Stomach smooth muscle (tissue), 2 donors: ENCODE data around the gene ZNF804A.

Source experiments
- H3K27ac ChIP-seq: one replicate; pipeline ENCODE4 v1.7.0; 2013; ENCODE audit warnings: mild to moderate bottlenecking, low read length, inconsistent platforms
- H3K27me3 ChIP-seq, 2 donors: one replicate each; pipeline ENCODE4 v1.7.0; 2013; ENCODE audit warnings: low read length in 2 of 2; ENCODE audit not compliant: insufficient read depth in 2 of 2, control insufficient read depth in 1 of 2
- H3K36me3 ChIP-seq, 2 donors: one replicate each; pipeline ENCODE4 v1.7.0; 2013; ENCODE audit warnings: low read length in 2 of 2; ENCODE audit not compliant: control insufficient read depth in 2 of 2, insufficient read depth in 2 of 2
- H3K4me1 ChIP-seq: one replicate; pipeline ENCODE4 v1.7.0; 2013; ENCODE audit warnings: low read length; ENCODE audit not compliant: control insufficient read depth, insufficient read depth
- H3K4me3 ChIP-seq, 2 donors: one replicate each; pipeline ENCODE4 v1.7.0; 2013; ENCODE audit warnings: low read length in 2 of 2
- H3K9ac ChIP-seq, 2 donors: one replicate each; pipeline ENCODE4 v1.7.0; 2013; ENCODE audit warnings: low read length in 2 of 2, mild to moderate bottlenecking in 1 of 2
- H3K9me3 ChIP-seq, 2 donors: one replicate each; pipeline ENCODE4 v1.7.0; 2013; ENCODE audit warnings: low read length in 2 of 2; ENCODE audit not compliant: control insufficient read depth in 2 of 2
- donor health status: healthy.
- donor health status: Pancreatic carcinoma.

ZNF804A gene

DNA sequence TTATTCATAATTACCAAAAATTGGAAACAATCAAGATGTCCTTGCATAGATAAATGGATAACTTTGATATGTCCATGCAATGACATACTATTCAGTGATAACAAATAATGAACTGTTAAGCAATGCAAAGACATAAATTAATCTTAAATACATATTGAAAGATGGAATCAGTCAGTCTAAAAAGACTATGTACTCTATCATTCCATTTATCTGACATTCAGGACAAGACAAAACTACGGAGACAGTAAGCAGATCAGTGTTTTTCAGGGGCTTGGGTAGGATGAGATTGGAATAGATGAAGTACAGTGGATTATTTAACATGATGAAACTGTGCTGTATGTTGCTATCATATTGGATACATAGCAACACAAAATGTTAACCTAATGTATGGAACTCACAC, 21.3 kb upstream of the ZNF804A start:
- Histone ChIP-seq H3K4me3 (no peak overlapping the region), H3K4me1 (no peaks in the 10 kb centered on the region), H3K9ac (no peak overlapping the region), H3K9me3 (no peaks in the 10 kb centered on the region), H3K36me3 (no peaks in the 10 kb centered on the region), H3K27me3 (no peaks in the 10 kb centered on the region), H3K27ac (no peak overlapping the region)

DNA sequence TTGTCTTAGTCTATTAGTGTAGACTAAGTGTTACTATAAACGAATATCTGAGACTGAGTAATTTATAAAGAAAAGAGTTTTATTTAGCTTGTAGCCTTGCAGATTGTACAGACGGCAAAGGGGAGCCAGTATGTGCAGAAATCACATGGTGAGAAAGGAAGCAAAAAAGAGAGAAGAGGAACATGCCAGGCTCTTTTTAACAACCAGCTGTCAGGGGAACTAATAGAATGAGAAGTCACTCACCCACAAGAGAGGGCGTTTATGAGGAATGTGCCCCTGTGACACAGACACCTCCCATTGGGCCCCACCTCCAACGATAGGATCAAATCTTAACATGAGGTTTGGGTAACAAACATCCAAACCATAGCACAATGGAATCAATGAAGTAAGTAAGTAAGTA, 20.6 kb upstream of the ZNF804A start:
- H3K27ac ChIP-seq, result no peak overlapping the region
- no peaks in the 10 kb centered on the region for H3K27me3 ChIP-seq
- no peak overlapping the region for H3K4me3 ChIP-seq
- no peaks in the 10 kb centered on the region for H3K4me1 ChIP-seq
- no peak overlapping the region for H3K9ac ChIP-seq
- H3K36me3 ChIP-seq, result no peaks in the 10 kb centered on the region
- H3K9me3 ChIP-seq, result no peaks in the 10 kb centered on the region

DNA sequence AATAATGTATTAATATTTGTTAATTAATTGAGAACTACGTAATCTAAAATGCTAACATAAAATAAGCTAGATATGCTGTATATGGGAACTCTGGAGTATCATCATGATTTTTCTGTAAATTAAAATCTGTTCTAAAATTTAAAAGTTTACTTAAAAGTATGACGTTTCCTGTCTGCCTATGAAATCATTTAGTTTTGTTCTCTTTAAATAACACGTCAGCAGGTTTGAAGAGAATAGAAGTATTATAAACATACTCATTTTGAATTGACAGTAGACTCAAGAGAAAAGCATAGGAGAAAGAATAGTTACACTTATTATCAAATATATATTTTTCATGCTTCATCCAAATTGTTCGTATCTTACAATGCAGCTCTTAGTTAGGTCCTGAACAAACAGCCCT, 19.1 kb upstream of the ZNF804A start:
- Histone ChIP-seq H3K36me3 (no peaks in the 10 kb centered on the region), H3K4me1 (no peaks in the 10 kb centered on the region), H3K9me3 (no peaks in the 10 kb centered on the region), H3K4me3 (no peak overlapping the region), H3K27me3 (no peaks in the 10 kb centered on the region), H3K27ac (no peak overlapping the region), H3K9ac (no peak overlapping the region)

DNA sequence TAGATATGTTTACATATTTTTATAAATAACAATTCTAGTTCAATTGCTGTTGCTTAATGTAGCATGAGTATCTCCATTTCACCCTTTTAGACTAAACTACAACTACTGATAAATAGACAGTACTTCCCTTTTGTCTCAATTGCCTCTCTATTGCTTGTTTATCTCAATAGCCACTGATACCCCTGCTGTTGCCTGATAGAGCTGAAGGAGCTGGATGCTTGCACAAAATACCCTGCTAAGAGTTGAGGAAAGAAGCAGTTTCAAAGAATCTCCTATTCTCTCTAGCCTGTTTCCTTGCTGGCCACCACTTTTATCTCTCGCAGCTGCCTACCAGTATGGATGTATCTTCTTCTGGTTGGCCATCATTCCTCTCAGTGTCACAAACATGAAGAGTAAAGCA, 16.9 kb upstream of the ZNF804A start:
- H3K27me3 ChIP-seq, result no peaks in the 10 kb centered on the region
- H3K36me3 ChIP-seq, result no peaks in the 10 kb centered on the region
- H3K9ac ChIP-seq, result no peak overlapping the region
- no peak overlapping the region for H3K4me3 ChIP-seq
- H3K27ac ChIP-seq, result no peak overlapping the region
- no peaks in the 10 kb centered on the region for H3K4me1 ChIP-seq
- H3K9me3 ChIP-seq, result no peaks in the 10 kb centered on the region

DNA sequence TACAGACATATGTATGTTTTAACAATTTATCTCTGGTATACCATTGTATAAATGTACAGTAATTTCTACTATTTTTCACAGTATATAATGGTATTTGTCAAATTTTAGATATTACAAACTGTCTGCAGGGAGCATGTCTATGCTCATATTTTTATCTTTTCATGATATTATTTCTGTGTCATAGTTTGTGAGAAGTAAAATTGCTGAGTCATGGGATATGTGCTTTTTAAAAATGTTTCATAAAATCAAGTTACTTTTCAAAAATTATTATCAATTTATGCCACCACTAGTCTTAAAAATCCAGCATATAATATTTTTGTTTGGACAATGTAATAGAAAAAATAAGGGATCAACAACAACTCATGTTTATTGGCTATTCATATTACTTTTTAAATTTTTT, 9.1 kb upstream of the ZNF804A start:
- Histone ChIP-seq H3K27me3 (no peaks in the 10 kb centered on the region), H3K4me1 (no peaks in the 10 kb centered on the region), H3K9me3 (no peaks in the 10 kb centered on the region), H3K27ac (no peak overlapping the region), H3K36me3 (no peaks in the 10 kb centered on the region), H3K9ac (no peak overlapping the region), H3K4me3 (no peak overlapping the region)

DNA sequence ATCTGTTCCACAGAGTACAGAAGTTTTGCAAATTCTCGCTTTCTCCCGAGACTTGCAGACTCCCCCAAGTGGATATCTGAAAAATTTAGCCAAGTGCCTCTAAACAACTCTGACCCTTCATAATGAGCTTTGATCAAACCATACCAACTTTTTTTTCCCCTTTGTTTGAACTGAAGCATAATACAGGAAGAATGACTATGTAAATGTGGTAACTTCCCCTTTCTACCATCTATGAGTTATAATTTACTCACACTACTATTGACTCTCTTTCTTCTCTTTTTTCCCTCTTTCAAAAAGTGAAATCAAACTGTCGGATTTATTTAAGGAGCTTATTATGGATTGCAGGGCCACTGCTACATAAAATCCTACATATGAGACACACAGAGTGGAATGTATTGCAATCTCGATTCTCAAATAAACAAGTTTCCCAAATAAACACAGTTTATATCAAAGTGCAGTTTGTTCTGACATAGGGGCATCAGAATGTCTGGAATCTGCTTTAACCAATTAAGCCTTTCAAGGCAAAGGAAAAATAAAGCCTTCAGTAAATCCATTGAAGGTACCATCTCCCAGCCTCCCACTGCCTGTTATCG, 1.4 kb upstream of the ZNF804A start:
- Histone ChIP-seq H3K9ac (peak overlapping the region in 1 of 2 donors; percentile 50), H3K4me3 (peak overlapping the region; percentile 73 to 80), H3K27me3 (no peaks in the 10 kb centered on the region), H3K9me3 (no peaks in the 10 kb centered on the region), H3K36me3 (no peaks in the 10 kb centered on the region), H3K27ac (no peak overlapping the region), H3K4me1 (peaks cover 11% of the 10 kb centered on the region)

DNA sequence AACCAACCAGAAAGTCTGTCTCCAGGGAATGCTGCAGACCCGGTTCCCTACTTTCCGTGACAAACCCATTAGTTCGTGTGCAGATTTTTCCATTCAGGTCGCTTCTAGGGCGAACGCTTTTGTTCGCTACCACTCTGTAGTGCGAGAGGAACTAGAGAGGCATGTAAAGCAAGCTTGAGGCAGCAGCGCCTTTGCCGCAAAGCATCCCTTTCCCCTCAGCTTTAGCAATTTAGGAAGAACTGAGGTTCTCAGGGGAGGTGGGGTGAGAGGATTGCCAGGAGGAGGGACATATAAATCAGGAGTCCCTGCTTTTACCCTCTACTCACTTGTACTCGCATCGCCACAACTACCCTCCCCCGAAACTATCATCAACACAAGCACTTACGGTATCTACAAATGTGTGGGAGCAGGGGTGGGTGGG, 748 bp upstream of the ZNF804A start:
- H3K9me3 ChIP-seq, result no peaks in the 10 kb centered on the region
- H3K9ac ChIP-seq, result peak overlapping the region; percentile 6 to 50
- no peak overlapping the region for H3K27ac ChIP-seq
- H3K27me3 ChIP-seq, result no peaks in the 10 kb centered on the region
- H3K4me1 ChIP-seq, result peaks cover 11% of the 10 kb centered on the region
- no peaks in the 10 kb centered on the region for H3K36me3 ChIP-seq
- H3K4me3 ChIP-seq, result peak overlapping the region; percentile 73 to 80

DNA sequence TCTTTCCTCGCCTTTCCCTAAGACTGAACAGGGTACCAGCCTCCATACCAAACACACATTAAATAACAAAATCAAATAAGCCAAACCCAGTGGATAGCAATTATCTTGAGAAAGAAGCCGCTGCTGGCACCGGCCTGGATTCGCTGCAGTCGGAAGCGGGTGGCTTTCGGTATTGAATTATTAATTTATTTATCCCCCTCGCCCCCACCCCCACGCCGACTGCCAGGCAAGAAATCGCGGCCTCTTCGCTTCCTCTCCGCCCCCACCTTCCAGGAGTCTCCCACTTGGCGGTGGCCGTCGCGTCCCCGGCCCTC, 370 bp upstream of the ZNF804A start:
- Histone ChIP-seq H3K27ac (no peak overlapping the region), H3K4me1 (peaks cover 11% of the 10 kb centered on the region), H3K4me3 (peak overlapping the region; percentile 73 to 80), H3K9me3 (no peaks in the 10 kb centered on the region), H3K27me3 (no peaks in the 10 kb centered on the region), H3K9ac (peak overlapping the region in 1 of 2 donors; percentile 50), H3K36me3 (no peaks in the 10 kb centered on the region)

DNA sequence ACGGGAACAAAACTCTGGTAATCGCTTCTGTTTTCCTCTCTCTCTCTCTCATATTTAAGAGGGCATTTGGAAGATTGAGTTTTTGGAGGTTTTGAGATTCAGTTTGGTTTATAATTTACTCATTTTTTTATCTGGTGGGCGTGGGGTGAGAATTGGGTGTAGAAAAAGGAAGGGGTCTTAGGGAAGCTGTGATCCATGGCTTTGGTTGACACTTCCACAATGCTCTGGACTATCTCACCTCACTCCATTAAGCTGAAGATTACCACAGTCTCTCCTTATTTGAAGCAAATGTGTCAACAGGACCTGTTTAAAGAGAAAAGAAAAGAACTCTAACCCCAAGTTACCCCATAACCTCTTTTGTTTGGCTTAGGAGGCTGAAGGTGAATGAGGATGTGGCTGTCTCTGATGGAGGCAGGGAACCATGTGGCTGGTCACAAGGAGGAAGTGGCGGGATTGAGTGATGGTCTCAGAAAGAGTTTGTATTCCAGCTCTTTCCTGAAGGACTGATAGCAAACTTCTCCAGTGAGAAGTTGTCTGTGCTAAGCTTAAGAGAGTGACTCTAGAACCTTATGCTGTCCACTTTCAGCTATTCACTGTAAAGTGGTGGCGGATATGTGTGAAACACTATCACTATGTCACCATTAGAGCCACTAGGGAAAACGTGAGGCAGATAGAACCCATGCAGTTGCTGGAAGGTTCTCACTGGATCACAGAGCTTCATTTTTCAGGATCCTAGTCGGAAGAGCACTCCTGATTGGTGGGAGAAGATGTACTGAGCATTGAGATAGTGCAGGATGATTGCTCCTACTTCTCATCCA, 934 bp downstream of the ZNF804A start:
- Histone ChIP-seq H3K9me3 (no peaks in the 10 kb centered on the region), H3K27ac (no peak overlapping the region), H3K36me3 (no peaks in the 10 kb centered on the region), H3K4me1 (peaks cover 11% of the 10 kb centered on the region), H3K4me3 (peak overlapping the region; percentile 73 to 74), H3K27me3 (no peaks in the 10 kb centered on the region), H3K9ac (peak overlapping the region in 1 of 2 donors; percentile 52)

DNA sequence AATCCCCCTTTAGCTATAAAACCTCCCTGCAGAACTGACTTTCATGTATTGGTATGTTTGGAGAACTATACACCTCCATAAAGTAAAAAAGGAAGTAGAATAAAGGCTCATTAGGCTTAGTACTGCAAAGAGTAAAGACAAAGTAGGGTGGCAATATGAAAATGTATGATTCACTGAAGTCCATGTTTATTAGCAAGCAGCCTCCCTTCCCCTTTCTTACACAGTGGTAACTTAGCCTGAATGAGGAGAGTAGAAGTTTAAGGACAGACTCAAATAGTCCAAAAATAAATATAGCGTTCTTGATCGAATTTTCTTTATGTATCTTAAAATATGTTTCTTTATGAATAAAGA, 1.5 kb downstream of the ZNF804A start:
- Histone ChIP-seq H3K4me1 (peaks cover 11% of the 10 kb centered on the region), H3K27me3 (no peaks in the 10 kb centered on the region), H3K36me3 (no peaks in the 10 kb centered on the region), H3K9ac (no peak overlapping the region), H3K27ac (no peak overlapping the region), H3K4me3 (peak overlapping the region in 1 of 2 donors; percentile 74), H3K9me3 (no peaks in the 10 kb centered on the region)

DNA sequence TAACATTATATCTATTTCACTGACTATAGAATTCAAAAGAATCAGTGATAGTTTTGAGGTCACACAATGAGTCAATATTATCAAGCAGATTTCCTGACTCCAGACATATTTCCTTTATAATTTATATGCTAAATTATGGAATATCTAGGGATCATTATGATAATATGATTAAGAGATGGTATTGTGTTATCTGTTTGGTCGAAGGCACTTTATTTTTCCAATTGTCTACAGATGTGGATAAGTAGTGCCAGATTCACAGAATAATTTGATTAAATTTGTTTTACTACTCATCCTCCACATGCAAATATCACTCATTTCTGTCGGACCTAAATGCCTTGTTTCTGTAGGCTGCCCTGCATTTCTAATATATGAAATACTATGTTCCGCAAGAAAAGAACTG, 4.4 kb downstream of the ZNF804A start:
- Histone ChIP-seq H3K9ac (no peak overlapping the region), H3K27me3 (no peaks in the 10 kb centered on the region), H3K9me3 (no peaks in the 10 kb centered on the region), H3K36me3 (no peaks in the 10 kb centered on the region), H3K4me1 (peaks cover 7% of the 10 kb centered on the region), H3K4me3 (no peak overlapping the region), H3K27ac (no peak overlapping the region)
